HepG2 (cell line): ENCODE measurements around the gene AIF1. TPM values are rescaled to one million over a fixed set of nuclear protein-coding genes. Genes with fewer than 3 reads are reported as not detected.

ENCODE experiments used
- ATF7 ChIP-seq, 2 experiments: fragments of 450-650 bp in 1 of 2; sonication (generic) in 1 of 2; formaldehyde crosslinking in 1 of 2; IDR thresholded peaks; 2 replicates each; pipeline versions ENCODE4 v1.4.0 to v1.6.1; 2016 to 2020; ENCODE audit warnings: antibody characterized with exemption in 1 of 2, mild to moderate bottlenecking in 1 of 2, missing genetic modification reagents in 1 of 2
- CENPT ChIP-seq: sonication (generic); formaldehyde crosslinking; IDR thresholded peaks from 2 replicates; pipeline ENCODE4 v1.8.0; 2022; ENCODE audit warnings: low read depth, mild to moderate bottlenecking, moderate library complexity, missing genetic modification reagents
- CREB1 ChIP-seq, 2 experiments: fragments of 450-650 bp in 1 of 2; IDR thresholded peaks; 2 replicates each; pipeline ENCODE4 v1.6.1; 2016 to 2017; ENCODE audit warnings: control low read depth in 1 of 2, mild to moderate bottlenecking in 1 of 2, missing compliant biosample characterization in 1 of 2, missing genetic modification characterization in 1 of 2
- MYNN ChIP-seq: sonication (generic); formaldehyde crosslinking; IDR thresholded peaks from 2 replicates; pipeline ENCODE4 v1.4.0; 2020; ENCODE audit warnings: mild to moderate bottlenecking, low read depth, missing genetic modification reagents
- POLR2AphosphoS5 ChIP-seq: IDR thresholded peaks from 2 replicates; pipeline ENCODE4 v1.6.1; 2012; ENCODE audit warnings: low read depth, low read length
- PRDM10 ChIP-seq: sonication (generic); formaldehyde crosslinking; IDR thresholded peaks from 2 replicates; pipeline ENCODE4 v1.4.0; 2020; ENCODE audit warnings: low read depth, missing genetic modification reagents
- RBFOX2 ChIP-seq: fragments of 200-400 bp; formaldehyde crosslinking; IDR thresholded peaks from 2 replicates; pipeline ENCODE4 v1.6.1; 2017; ENCODE audit warnings: low read depth, mild to moderate bottlenecking, low read length
- REST ChIP-seq, 2 experiments: IDR thresholded peaks; 2 replicates each; pipeline ENCODE4 v1.6.1; 2011 to 2012; ENCODE audit warnings: low read length in 2 of 2, borderline replicate concordance in 1 of 2, low read depth in 1 of 2, mild to moderate bottlenecking in 1 of 2, moderate library complexity in 1 of 2
- SAP130 ChIP-seq: IDR thresholded peaks from 2 replicates; pipeline ENCODE4 v1.6.1; 2016; ENCODE audit warnings: low read depth
- SNAPC2 ChIP-seq: sonication (generic); formaldehyde crosslinking; IDR thresholded peaks from 2 replicates; pipeline ENCODE4 v1.8.1; 2022; ENCODE audit warnings: mild to moderate bottlenecking, missing genetic modification reagents
- TIGD3 ChIP-seq: sonication (generic); formaldehyde crosslinking; IDR thresholded peaks from 2 replicates; pipeline ENCODE4 v1.5.1; 2020; ENCODE audit warnings: mild to moderate bottlenecking, missing genetic modification reagents, borderline replicate concordance
- ZBTB42 ChIP-seq: sonication (generic); formaldehyde crosslinking; IDR thresholded peaks from 2 replicates; pipeline ENCODE4 v1.5.0; 2020; ENCODE audit warnings: mild to moderate bottlenecking, missing genetic modification reagents
- ZNF652 ChIP-seq: IDR thresholded peaks from 2 replicates; pipeline ENCODE4 v1.6.1; 2016; ENCODE audit warnings: low read depth, borderline replicate concordance
- ZSCAN21 ChIP-seq: sonication (generic); formaldehyde crosslinking; IDR thresholded peaks from 2 replicates; pipeline ENCODE4 v1.8.0; 2022; ENCODE audit warnings: mild to moderate bottlenecking, missing genetic modification reagents, moderate library complexity, borderline replicate concordance
- polyA plus RNA-seq, 8 experiments: library from polyadenylated mRNA; depleted of rRNA in 3 of 8; stranded (reverse) in 7 of 8; unstranded in 1 of 8; fragments of >200 nt; fragmentation: Illumina TruSeq in 4 of 8; extraction: Trizol in 4 of 8; gene quantifications; 2 replicates each; pipeline versions ENCODE4 v1.2.1 to v1.2.3, GENCODE V29; 2011 to 2016; ENCODE audit warnings: low read depth in 4 of 8, missing spikeins in 1 of 8, mixed read lengths in 1 of 8; ENCODE audit not compliant: insufficient read depth in 1 of 8
- total RNA-seq, 5 experiments: library from RNA; depleted of rRNA; stranded (reverse); fragments of >200 nt; fragmentation: Illumina TruSeq; extraction: Trizol; gene quantifications; 2 replicates each; pipeline ENCODE4 v1.2.3, GENCODE V29; 2016; ENCODE audit warnings: low read depth in 1 of 5

Gene AIF1
- total and polyA plus RNA-seq, 2 of the 13 experiments (the other 11 are each of a cell fraction or from before 2014, with no cell fraction given), result 1.5 TPM; not detected in 1

- TF ChIP-seq REST (IDR thresholded peaks at IDR 0.05; ENCODE audit: borderline replicate concordance in 1 of 2, low read depth in 1 of 2, low read length in 2 of 2), result 0 out of 4 replicates have a peak, but pooled peaks of 1 of the 2 experiments have one; percentile 34
- 0 out of 2 replicates have a peak, but pooled peaks have one; percentile 16 for TF ChIP-seq ATF7 (IDR thresholded peaks at IDR 0.05)
- no peak for TF ChIP-seq ATF7 (CRISPR knock-in tag; IDR thresholded peaks at IDR 0.05)
- 0 out of 2 replicates have a peak, but pooled peaks have one; percentile 25 for TF ChIP-seq POLR2AphosphoS5
- TF ChIP-seq ZNF652 (CRISPR knock-in tag), result 0 out of 2 replicates have a peak, but pooled peaks have one; percentile 24
- 0 out of 2 replicates have a peak, but pooled peaks have one; percentile 4 for TF ChIP-seq SAP130
- peak; percentile 18; the same call in 1 of the 2 replicates for TF ChIP-seq ZBTB42 (CRISPR knock-in tag)
- 0 out of 2 replicates have a peak, but pooled peaks have one; percentile 50 for TF ChIP-seq ZSCAN21 (CRISPR knock-in tag)
- TF ChIP-seq CREB1 (IDR thresholded peaks at IDR 0.05), result peak; percentile 85
- no peak for TF ChIP-seq CREB1 (CRISPR knock-in tag; IDR thresholded peaks at IDR 0.05)
- TF ChIP-seq TIGD3 (CRISPR knock-in tag), result 0 out of 2 replicates have a peak, but pooled peaks have one; percentile 50
- TF ChIP-seq CENPT (CRISPR knock-in tag), result 0 out of 2 replicates have a peak, but pooled peaks have one; percentile 54
- peak; percentile 54 for TF ChIP-seq RBFOX2
- TF ChIP-seq MYNN, result 0 out of 2 replicates have a peak, but pooled peaks have one; percentile 65
- TF ChIP-seq PRDM10, result 0 out of 2 replicates have a peak, but pooled peaks have one; percentile 26
- TF ChIP-seq SNAPC2 (CRISPR knock-in tag), result no peak
These were observed 42.5 kb downstream of the AIF1 start (continued) for GRCh38 chr6:31657406-31658157.
